Measurements from ENCODE around the gene BCL7C. TPM values are rescaled to one million over a fixed set of nuclear protein-coding genes. Genes with fewer than 3 reads are reported as not detected.

The BCL7C gene
- total and polyA plus RNA-seq, 2 donors from 2014 or later = 40.0 to 77.9 TPM

GRCh38 chr16:30902029-30902972, 8.4 kb upstream of the BCL7C start:
- no peaks in the 10 kb centered on the region for H3K27me3 ChIP-seq (ENCODE audit: control insufficient read depth, insufficient read depth, low read length)
- peak; percentile 75 to 88 (median 79) for DNase-seq
- peak overlapping the region in 2 of 3 donors; percentile 51 to 68 for H3K9ac ChIP-seq (ENCODE audit: low read length in 3 of 3)
- peak overlapping the region; percentile 26 to 54 (median 52) for H3K4me3 ChIP-seq (ENCODE audit: low read length in 3 of 3)
- H3K27ac ChIP-seq (ENCODE audit: low read depth in 2 of 2, low read length in 2 of 2) = peak overlapping the region; percentile 78
- no peaks in the 10 kb centered on the region for H3K36me3 ChIP-seq (ENCODE audit: control insufficient read depth in 2 of 3, insufficient read depth in 3 of 3, low read length in 3 of 3)
- intact Hi-C loops (cut with DNase I) = no loop called here
- TF ChIP-seq CTCF (IDR thresholded peaks at IDR 0.05; ENCODE audit: borderline replicate concordance, extremely low read depth, insufficient read depth) = peak; percentile 65
- H3K9me3 ChIP-seq (ENCODE audit: control insufficient read depth in 2 of 3, insufficient read depth in 1 of 3, low read length in 3 of 3) = no peaks in the 10 kb centered on the region
- no peak for FAIRE-seq
- peaks cover 0 to 12% (median 4%) of the 10 kb centered on the region in 3 donors for H3K4me1 ChIP-seq (ENCODE audit: control insufficient read depth in 2 of 3, insufficient read depth in 2 of 3, low read depth in 1 of 3, low read length in 3 of 3)

- no peak for TF ChIP-seq CTCF (IDR thresholded peaks at IDR 0.05; ENCODE audit: borderline replicate concordance, extremely low read depth, insufficient read depth)
- peak overlapping the region; percentile 26 to 47 (median 35) for H3K4me3 ChIP-seq (ENCODE audit: low read length in 3 of 3)
- peaks cover 0 to 15% (median 6%) of the 10 kb centered on the region in 3 donors for H3K4me1 ChIP-seq (ENCODE audit: control insufficient read depth in 2 of 3, insufficient read depth in 2 of 3, low read depth in 1 of 3, low read length in 3 of 3)
- DNase-seq (peak in 1 of 5 donors; percentile 36), FAIRE-seq (no peak)
- no peaks in the 10 kb centered on the region for H3K27me3 ChIP-seq (ENCODE audit: control insufficient read depth, insufficient read depth, low read length)
- no peaks in the 10 kb centered on the region for H3K9me3 ChIP-seq (ENCODE audit: control insufficient read depth in 2 of 3, insufficient read depth in 1 of 3, low read length in 3 of 3)
- H3K36me3 ChIP-seq (ENCODE audit: control insufficient read depth in 2 of 3, insufficient read depth in 3 of 3, low read length in 3 of 3) = no peaks in the 10 kb centered on the region
- peak overlapping the region; percentile 43 to 72 for H3K27ac ChIP-seq (ENCODE audit: low read depth in 2 of 2, low read length in 2 of 2)
- intact Hi-C loops (cut with DNase I) = no loop called here
- peak overlapping the region; percentile 6 to 68 (median 27) for H3K9ac ChIP-seq (ENCODE audit: low read length in 3 of 3)
Measured at GRCh38 chr16:30901201-30902028, 7.5 kb upstream of the BCL7C start.

GRCh38 chr16:30900588-30900987, 6.7 kb upstream of the BCL7C start:
- no peak overlapping the region for H3K4me3 ChIP-seq (ENCODE audit: low read length in 3 of 3)
- no peaks in the 10 kb centered on the region for H3K27me3 ChIP-seq (ENCODE audit: control insufficient read depth, insufficient read depth, low read length)
- H3K9ac ChIP-seq (ENCODE audit: low read length in 3 of 3) = no peak overlapping the region
- H3K27ac ChIP-seq (ENCODE audit: low read depth in 2 of 2, low read length in 2 of 2) = no peak overlapping the region
- H3K36me3 ChIP-seq (ENCODE audit: control insufficient read depth in 2 of 3, insufficient read depth in 3 of 3, low read length in 3 of 3) = no peaks in the 10 kb centered on the region
- DNase-seq (no peak), FAIRE-seq (no peak)
- no peak for TF ChIP-seq CTCF (IDR thresholded peaks at IDR 0.05; ENCODE audit: borderline replicate concordance, extremely low read depth, insufficient read depth)
- peaks cover 2 to 19% (median 11%) of the 10 kb centered on the region in 3 donors for H3K4me1 ChIP-seq (ENCODE audit: control insufficient read depth in 2 of 3, insufficient read depth in 2 of 3, low read depth in 1 of 3, low read length in 3 of 3)
- intact Hi-C loops (cut with DNase I) = no loop called here
- H3K9me3 ChIP-seq (ENCODE audit: control insufficient read depth in 2 of 3, insufficient read depth in 1 of 3, low read length in 3 of 3) = no peaks in the 10 kb centered on the region
